HepG2 (cell line): ENCODE measurements around the gene FDXR. TPM values are rescaled to one million over a fixed set of nuclear protein-coding genes. Genes with fewer than 3 reads are reported as not detected.

Source experiments
- DNMT1 ChIP-seq: sonication (generic); formaldehyde crosslinking; IDR thresholded peaks from 2 replicates; pipeline ENCODE4 v1.5.1; 2020; ENCODE audit warnings: mild to moderate bottlenecking, missing genetic modification reagents
- EP300 ChIP-seq, 3 experiments: sonication (generic) in 1 of 3; formaldehyde crosslinking in 1 of 3; IDR thresholded peaks; 2 replicates each; pipeline versions ENCODE4 v1.5.1 to v1.6.1; 2011 to 2020; ENCODE audit warnings: low read depth in 2 of 3, low read length in 2 of 3, borderline replicate concordance in 1 of 3, improper control_type of control experiment in 1 of 3, mild to moderate bottlenecking in 1 of 3, missing genetic modification reagents in 1 of 3, moderate library complexity in 1 of 3
- HMGXB3 ChIP-seq: sonication (generic); formaldehyde crosslinking; IDR thresholded peaks from 2 replicates; pipeline ENCODE4 v1.4.0; 2020; ENCODE audit warnings: missing genetic modification reagents, borderline replicate concordance
- HMGXB4 ChIP-seq, 2 experiments: sonication (generic) in 1 of 2; formaldehyde crosslinking in 1 of 2; IDR thresholded peaks; 2 replicates each; pipeline versions ENCODE4 v1.4.0 to v1.6.1; 2018 to 2020; ENCODE audit warnings: missing genetic modification reagents in 2 of 2, borderline replicate concordance in 1 of 2, low read depth in 1 of 2, mild to moderate bottlenecking in 1 of 2, missing biosample characterization in 1 of 2
- HNRNPH1 ChIP-seq: fragments of 200-400 bp; formaldehyde crosslinking; optimal IDR thresholded peaks from 2 replicates; pipeline ENCODE3; 2017; ENCODE audit warnings: mild to moderate bottlenecking, low read depth, low read length
- KAT2B ChIP-seq: fragments of 150-350 bp; IDR thresholded peaks from 2 replicates; pipeline ENCODE4 v1.6.1; 2014; ENCODE audit warnings: low read depth, low read length, borderline replicate concordance
- KAT7 ChIP-seq: IDR thresholded peaks from 2 replicates; pipeline ENCODE4 v1.6.1; 2018; ENCODE audit warnings: borderline replicate concordance, missing compliant biosample characterization
- MEIS1 ChIP-seq: sonication (generic); formaldehyde crosslinking; IDR thresholded peaks from 2 replicates; pipeline ENCODE4 v1.9.0; 2021; ENCODE audit warnings: mild to moderate bottlenecking, missing genetic modification reagents, moderate library complexity, borderline replicate concordance
- NFATC3 ChIP-seq: sonication (generic); formaldehyde crosslinking; IDR thresholded peaks from 2 replicates; pipeline ENCODE4 v1.5.1; 2020; ENCODE audit warnings: mild to moderate bottlenecking, missing genetic modification reagents
- NFE2L2 ChIP-seq: fragments of 150-350 bp; IDR thresholded peaks from 2 replicates; pipeline ENCODE4 v1.6.1; 2014; ENCODE audit warnings: low read length
- PRMT3 ChIP-seq: sonication (generic); formaldehyde crosslinking; IDR thresholded peaks from 2 replicates; pipeline ENCODE4 v1.8.1; 2022; ENCODE audit warnings: low read depth, mild to moderate bottlenecking, moderate library complexity, missing genetic modification reagents, borderline replicate concordance
- SMC3 ChIP-seq: IDR thresholded peaks from 2 replicates; pipeline ENCODE4 v1.6.1; 2011; ENCODE audit warnings: low read length, improper control_type of control experiment
- TFDP2 ChIP-seq: sonication (generic); formaldehyde crosslinking; IDR thresholded peaks from 2 replicates; pipeline ENCODE4 v1.4.0; 2020; ENCODE audit warnings: missing genetic modification reagents
- TMF1 ChIP-seq: sonication (generic); formaldehyde crosslinking; IDR thresholded peaks from 2 replicates; pipeline ENCODE4 v1.8.1; 2022; ENCODE audit warnings: low read depth, missing genetic modification reagents
- ZBTB1 ChIP-seq: sonication (generic); formaldehyde crosslinking; IDR thresholded peaks from 2 replicates; pipeline ENCODE4 v1.4.0; 2020; ENCODE audit warnings: missing genetic modification reagents, borderline replicate concordance
- ZFYVE20 ChIP-seq: sonication (generic); formaldehyde crosslinking; IDR thresholded peaks from 2 replicates; pipeline ENCODE4 v1.8.0; 2023; ENCODE audit warnings: low read depth, mild to moderate bottlenecking, moderate library complexity, missing genetic modification reagents, borderline replicate concordance
- ZNF263 ChIP-seq: sonication (generic); formaldehyde crosslinking; IDR thresholded peaks from 2 replicates; pipeline ENCODE4 v1.4.0; 2020; ENCODE audit warnings: missing genetic modification reagents
- ZNF44 ChIP-seq: sonication (generic); formaldehyde crosslinking; IDR thresholded peaks from 2 replicates; pipeline ENCODE4 v1.5.1; 2020; ENCODE audit warnings: mild to moderate bottlenecking, missing genetic modification reagents
- ZNF543 ChIP-seq: sonication (generic); formaldehyde crosslinking; IDR thresholded peaks from 2 replicates; pipeline ENCODE4 v1.4.0; 2020; ENCODE audit warnings: mild to moderate bottlenecking, missing genetic modification reagents
- ZNF598 ChIP-seq: sonication (generic); formaldehyde crosslinking; IDR thresholded peaks from 2 replicates; pipeline ENCODE4 v1.5.1; 2020; ENCODE audit warnings: mild to moderate bottlenecking, missing genetic modification reagents, borderline replicate concordance
- ZNF841 ChIP-seq: sonication (generic); formaldehyde crosslinking; IDR thresholded peaks from 2 replicates; pipeline ENCODE4 v1.8.1; 2023; ENCODE audit warnings: missing genetic modification reagents, borderline replicate concordance
- polyA plus RNA-seq, 8 experiments: library from polyadenylated mRNA; depleted of rRNA in 3 of 8; stranded (reverse) in 7 of 8; unstranded in 1 of 8; fragments of >200 nt; fragmentation: Illumina TruSeq in 4 of 8; extraction: Trizol in 4 of 8; gene quantifications; 2 replicates each; pipeline versions ENCODE4 v1.2.1 to v1.2.3, GENCODE V29; 2011 to 2016; ENCODE audit warnings: low read depth in 4 of 8, missing spikeins in 1 of 8, mixed read lengths in 1 of 8; ENCODE audit not compliant: insufficient read depth in 1 of 8
- total RNA-seq, 5 experiments: library from RNA; depleted of rRNA; stranded (reverse); fragments of >200 nt; fragmentation: Illumina TruSeq; extraction: Trizol; gene quantifications; 2 replicates each; pipeline ENCODE4 v1.2.3, GENCODE V29; 2016; ENCODE audit warnings: low read depth in 1 of 5

FDXR gene
- total and polyA plus RNA-seq, 2 of the 13 experiments (the other 11 are each of a cell fraction or from before 2014, with no cell fraction given): 23.4 to 116 TPM

GRCh38 chr17:74919440-74920305, 46.9 kb upstream of the FDXR start (continued):
- TF ChIP-seq NFATC3 (no peak), KAT2B (no peak), HMGXB4 (CRISPR knock-in tag; IDR thresholded peaks at IDR 0.05; ENCODE audit: borderline replicate concordance in 1 of 2, low read depth in 1 of 2) (0 out of 4 replicates have a peak, but pooled peaks of 1 of the 2 experiments have one; percentile 27), TFDP2 (CRISPR knock-in tag) (0 out of 2 replicates have a peak, but pooled peaks have one; percentile 35), TMF1 (CRISPR knock-in tag) (no peak), PRMT3 (no peak), NFE2L2 (no peak), ZNF598 (CRISPR knock-in tag) (peak; percentile 55; the same call in 1 of the 2 replicates), HMGXB3 (no peak), SMC3 (peak; percentile 20; the same call in 1 of the 2 replicates), ZNF263 (CRISPR knock-in tag) (peak; percentile 39; the same call in 1 of the 2 replicates), EP300 (IDR thresholded peaks at IDR 0.05; ENCODE audit: low read depth in 2 of 2, low read length in 2 of 2) (no peak), EP300 (CRISPR knock-in tag; IDR thresholded peaks at IDR 0.05; ENCODE audit: borderline replicate concordance) (no peak), ZFYVE20 (CRISPR knock-in tag) (no peak), ZNF841 (CRISPR knock-in tag) (no peak), HNRNPH1 (no peak), ZNF44 (no peak), KAT7 (CRISPR knock-in tag) (no peak), ZBTB1 (CRISPR knock-in tag) (no peak), ZNF543 (CRISPR knock-in tag) (no peak), DNMT1 (CRISPR knock-in tag) (peak; percentile 72; the same call in 1 of the 2 replicates), MEIS1 (CRISPR knock-in tag) (no peak)
